ENCODE results near the gene PNPLA4. TPM values are rescaled to one million over a fixed set of nuclear protein-coding genes. Genes with fewer than 3 reads are reported as not detected.

PNPLA4 gene
- total and polyA plus RNA-seq, 12 donors = 5.5 to 53.8 (median 38.7) TPM

- TF ChIP-seq POLR2A (IDR thresholded peaks at IDR 0.05) (no peak), CTCF (IDR thresholded peaks at IDR 0.05) (no peak)
- Histone ChIP-seq H3K4me3 (no peak overlapping the region), H3K9me3 (replicated peaks in 1 of 3) (no peaks in the 10 kb centered on the region), H3K4me1 (replicated peaks in 1 of 2) (no peaks in the 10 kb centered on the region), H3K27ac (no peak overlapping the region), H3K36me3 (replicated peaks in 1 of 2) (no peaks in the 10 kb centered on the region), H3K27me3 (no peaks in the 10 kb centered on the region)
- intact Hi-C loops (cut with DNase I) = no loop called here
- 78 to 88% (median 81%) methylated on average over 2 of the region's 2 CpGs for WGBS, 4 donors
- DNase-seq = no peak
These were observed 38.1 kb downstream of the PNPLA4 start for GRCh38 chrX:7889135-7889534.

DNA sequence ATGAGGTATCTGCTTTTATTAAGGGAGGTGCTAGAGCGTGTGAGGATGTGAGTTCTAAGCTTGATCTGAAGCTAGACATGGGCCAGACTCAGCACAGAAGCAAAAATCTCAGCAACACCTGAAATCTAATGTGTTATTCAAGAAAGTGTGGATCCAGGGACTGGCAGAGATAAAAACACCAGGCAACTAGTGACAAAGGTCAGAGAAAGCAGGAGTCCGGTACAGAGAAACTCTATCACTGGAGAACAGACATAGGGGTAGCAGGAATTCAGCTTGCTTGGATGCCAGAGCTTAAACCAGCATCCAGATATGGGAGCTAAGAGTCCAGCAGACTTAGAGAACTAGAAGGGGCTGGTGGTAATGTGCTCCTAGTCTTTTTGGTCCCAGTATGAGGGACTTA, 50.3 kb downstream of the PNPLA4 start:
- H3K9me3 ChIP-seq (replicated peaks in 1 of 3) = no peaks in the 10 kb centered on the region
- no peak for TF ChIP-seq CTCF (IDR thresholded peaks at IDR 0.05)
- no peak for TF ChIP-seq POLR2A (IDR thresholded peaks at IDR 0.05)
- 81 to 91% (median 82%) methylated on average over 2 of the region's 2 CpGs for WGBS, 4 donors
- no peaks in the 10 kb centered on the region for H3K27me3 ChIP-seq
- no peaks in the 10 kb centered on the region for H3K4me1 ChIP-seq (replicated peaks in 1 of 2)
- intact Hi-C loops (cut with DNase I) = no loop called here
- DNase-seq = no peak
- H3K36me3 ChIP-seq (replicated peaks in 1 of 2) = no peaks in the 10 kb centered on the region
- H3K27ac ChIP-seq = no peak overlapping the region
- no peak overlapping the region for H3K4me3 ChIP-seq

- TF ChIP-seq POLR2A (IDR thresholded peaks at IDR 0.05) = no peak
- no peak for TF ChIP-seq CTCF (IDR thresholded peaks at IDR 0.05)
- Histone ChIP-seq H3K27me3 (no peaks in the 10 kb centered on the region), H3K36me3 (replicated peaks in 1 of 2) (no peaks in the 10 kb centered on the region), H3K4me1 (replicated peaks in 1 of 2) (no peaks in the 10 kb centered on the region), H3K4me3 (no peak overlapping the region), H3K9me3 (replicated peaks in 1 of 3) (no peaks in the 10 kb centered on the region), H3K27ac (no peak overlapping the region)
- intact Hi-C loops (cut with DNase I) = no loop called here
- WGBS, 4 donors = 73 to 84% (median 78%) methylated on average over 4 of the region's 4 CpGs
- DNase-seq = no peak
These were observed 55.2 kb downstream of the PNPLA4 start for GRCh38 chrX:7872042-7872441.

GRCh38 chrX:7852166-7852565, 75.0 kb downstream of the PNPLA4 start:
- DNase-seq = no peak
- no peak for TF ChIP-seq POLR2A (IDR thresholded peaks at IDR 0.05)
- no peak for TF ChIP-seq CTCF (IDR thresholded peaks at IDR 0.05)
- no peaks in the 10 kb centered on the region for H3K9me3 ChIP-seq (replicated peaks in 1 of 3)
- no peaks in the 10 kb centered on the region for H3K4me1 ChIP-seq (replicated peaks in 1 of 2)
- no peaks in the 10 kb centered on the region for H3K36me3 ChIP-seq (replicated peaks in 1 of 2)
- WGBS, 4 donors = 0 to 25% (median 12%) methylated on average over 1 of the region's 1 CpG
- no peaks in the 10 kb centered on the region for H3K27me3 ChIP-seq
- intact Hi-C loops (cut with DNase I) = no loop called here
- no peak overlapping the region for H3K4me3 ChIP-seq
- H3K27ac ChIP-seq = no peak overlapping the region

Small RNA genes within 50 kb of the gene (small RNA-seq; reads per million reads assigned to genes)
- gene AC005296.1 = 0 reads per million in 2 donors

Other genes starting within 250 kb of the PNPLA4 start
- not detected for gene VCX, start 84.2 kb downstream of the PNPLA4 start, total RNA-seq
- gene VCX, start 84.2 kb downstream of the PNPLA4 start, polyA plus RNA-seq = under 1 TPM in 1 of 3 donors, not detected in 2; 0.17 TPM
- gene VCX2, start 243.9 kb upstream of the PNPLA4 start, total RNA-seq = not detected
- not detected for gene VCX2, start 243.9 kb upstream of the PNPLA4 start, polyA plus RNA-seq